Endothelial cell of umbilical vein (primary cell): Measurements from ENCODE around the gene RBMS3. TPM values are rescaled to one million over a fixed set of nuclear protein-coding genes. Genes with fewer than 3 reads are reported as not detected.

Source experiments
- BruUV-seq: library from RNA; stranded (reverse); fragments of 400-500 nt; replicated peaks from 2 replicates; lab custom pipeline; 2021; lab: Mats Ljungman, UMichigan
- CTCF ChIA-PET: fragments of 300-600, 350-600 bp; sonication (Branson Sonifier 250); formaldehyde crosslinking; loops from one replicate; lab custom pipeline; 2021; ENCODE audit warnings: antibody characterized with exemption, inconsistent platforms; lab: Charles Lee
- POLR2A ChIA-PET: fragments of 300-600, 350-600 bp; sonication (Branson Sonifier 250); formaldehyde crosslinking; loops from one replicate; lab custom pipeline; 2021; ENCODE audit warnings: antibody characterized with exemption, inconsistent platforms; lab: Charles Lee
- DNase-seq: peaks from one replicate; pipeline ENCODE4 v3.0.0-alpha.2; 2011; ENCODE audit warnings: low read depth, low spot score
- FAIRE-seq: peaks from 2 replicates; lab custom pipeline; 2011; peaks lifted over from hg19 to GRCh38; lab: Jason Lieb, UNC
- H2AFZ ChIP-seq: 2 replicates; pipeline ENCODE4 v1.6.0; 2012; ENCODE audit warnings: low read depth, low read length, control low read depth, inconsistent platforms
- H3K27ac ChIP-seq: 2 replicates; pipeline ENCODE4 v1.5.1; 2011; ENCODE audit warnings: low read depth, mild to moderate bottlenecking, control low read depth, low read length, moderate library complexity; ENCODE audit not compliant: insufficient read depth
- H3K27me3 ChIP-seq, 2 experiments: 2 replicates each; pipeline versions ENCODE4 v1.6.0 to v1.6.1; 2011; ENCODE audit warnings: low read length in 2 of 2, mixed read lengths in 1 of 2; ENCODE audit not compliant: control insufficient read depth in 2 of 2, insufficient read depth in 2 of 2
- H3K36me3 ChIP-seq, 2 experiments: 2 replicates in 1 of 2; 3 replicates in 1 of 2; pipeline ENCODE4 v1.5.1; 2011; ENCODE audit warnings: low read length in 2 of 2, mild to moderate bottlenecking in 1 of 2, moderate library complexity in 1 of 2; ENCODE audit not compliant: control insufficient read depth in 2 of 2, insufficient read depth in 2 of 2; ENCODE audit errors: extremely low read depth in 1 of 2
- H3K4me1 ChIP-seq: 3 replicates; pipeline ENCODE4 v1.5.1; 2011; ENCODE audit warnings: mild to moderate bottlenecking, low read length; ENCODE audit not compliant: control insufficient read depth, insufficient read depth; ENCODE audit errors: extremely low read depth
- H3K4me2 ChIP-seq: 2 replicates; pipeline ENCODE4 v1.6.1; 2011; ENCODE audit warnings: low read length, control low read depth, mixed read lengths; ENCODE audit not compliant: insufficient read depth
- H3K4me3 ChIP-seq, 3 experiments: fragments of 200-600 bp in 1 of 3; sonication (generic), shearing (Covaris generic) in 1 of 3; replicated peaks in 1 of 3; 2 replicates each; pipeline ENCODE4 v1.5.1; 2011 to 2016; ENCODE audit warnings: control low read depth in 3 of 3, low read length in 3 of 3, mild to moderate bottlenecking in 2 of 3, inconsistent platforms in 1 of 3, low read depth in 1 of 3, moderate library complexity in 1 of 3; ENCODE audit not compliant: insufficient read depth in 1 of 3
- H3K79me2 ChIP-seq: 2 replicates; pipeline ENCODE4 v1.6.0; 2012; ENCODE audit warnings: low read length, inconsistent platforms; ENCODE audit not compliant: control insufficient read depth, insufficient read depth
- H3K9ac ChIP-seq: replicated peaks from 2 replicates; pipeline ENCODE3; 2011; ENCODE audit warnings: low read length, control low read depth; ENCODE audit not compliant: insufficient read depth; ENCODE audit errors: extremely low read depth
- H3K9me1 ChIP-seq: replicated peaks from 3 replicates; pipeline ENCODE4 v1.6.0; 2011; ENCODE audit warnings: mild to moderate bottlenecking, low read length; ENCODE audit not compliant: control insufficient read depth, insufficient read depth; ENCODE audit errors: extremely low read depth
- H3K9me3 ChIP-seq: replicated peaks from 2 replicates; pipeline ENCODE4 v1.5.1; 2012; ENCODE audit warnings: low read length, inconsistent platforms; ENCODE audit not compliant: control insufficient read depth, insufficient read depth
- H4K20me1 ChIP-seq: replicated peaks from 2 replicates; pipeline ENCODE3; 2011; ENCODE audit warnings: mild to moderate bottlenecking, low read length; ENCODE audit not compliant: control insufficient read depth, insufficient read depth; ENCODE audit errors: extremely low read depth
- CTCF ChIP-seq, 2 donors: IDR thresholded peaks; 1 replicate in 1 of 2; 2 replicates in 1 of 2; pipeline ENCODE4 v1.5.1; 2011; ENCODE audit warnings: low read length in 2 of 2, mild to moderate bottlenecking in 2 of 2, moderate library complexity in 2 of 2, control low read depth in 1 of 2, inconsistent platforms in 1 of 2, low read depth in 1 of 2; ENCODE audit not compliant: insufficient read depth in 1 of 2; ENCODE audit errors: extremely low read depth in 1 of 2
- EZH2 ChIP-seq: IDR thresholded peaks from 2 replicates; pipeline ENCODE4 v1.6.1; 2012; ENCODE audit warnings: borderline replicate concordance, low read depth, mild to moderate bottlenecking, moderate library complexity, low read length, inconsistent platforms; ENCODE audit not compliant: severe bottlenecking
- FOS ChIP-seq: IDR thresholded peaks from 2 replicates; pipeline ENCODE4 v1.6.1; 2011; ENCODE audit warnings: mild to moderate bottlenecking, low read length, moderate library complexity, borderline replicate concordance; ENCODE audit not compliant: insufficient read depth
- GATA2 ChIP-seq: IDR thresholded peaks from 2 replicates; pipeline ENCODE4 v1.7.0; 2011; ENCODE audit warnings: low read depth, mild to moderate bottlenecking, moderate library complexity, mixed read lengths, low read length; ENCODE audit not compliant: insufficient read length, insufficient read depth
- JUN ChIP-seq: IDR thresholded peaks from 2 replicates; pipeline ENCODE4 v1.6.1; 2011; ENCODE audit warnings: borderline replicate concordance, low read depth; ENCODE audit not compliant: insufficient read length, insufficient read depth
- MAX ChIP-seq: IDR thresholded peaks from 2 replicates; pipeline ENCODE4 v1.6.1; 2011; ENCODE audit not compliant: insufficient read depth, insufficient read length
- MYC ChIP-seq: IDR thresholded peaks from one replicate; pipeline ENCODE4 v1.6.1; 2011; ENCODE audit warnings: mild to moderate bottlenecking, low read depth, low read length
- POLR2A ChIP-seq: IDR thresholded peaks from 2 replicates; pipeline ENCODE4 v1.6.1; 2012; ENCODE audit warnings: low read depth, mild to moderate bottlenecking, control low read depth, low read length
- POLR2AphosphoS5 ChIP-seq: IDR thresholded peaks from 2 replicates; pipeline ENCODE4 v1.6.1; 2012; ENCODE audit warnings: low read depth, mild to moderate bottlenecking, control low read depth, low read length, moderate library complexity; ENCODE audit not compliant: insufficient read depth
- dilution Hi-C: fragments of 300-500 bp; cut with MboI; formaldehyde crosslinking; loops from one replicate; pipeline ENCODE4 v1.15.0; 2019; ENCODE audit warnings: low sequenced_read_pairs; ENCODE audit not compliant: extremely low pct_ligation_motif_present
- intact Hi-C: fragments of 100-400 bp; cut with micrococcal nuclease; formaldehyde crosslinking; loops from one replicate; pipeline ENCODE4 v1.10.0; 2022
- polyA plus RNA-seq, 4 experiments: library from polyadenylated mRNA; depleted of rRNA in 3 of 4; stranded (reverse) in 3 of 4; unstranded in 1 of 4; fragments of >200 nt; gene quantifications; 2 replicates each; pipeline versions ENCODE4 v1.2.1 to v1.2.3, GENCODE V29; 2011 to 2012; ENCODE audit warnings: missing spikeins in 1 of 4
- total RNA-seq: library from RNA; stranded (reverse); gene quantifications from 2 replicates; pipeline ENCODE4 v1.2.3, GENCODE V29; 2021

RBMS3 gene
- total and polyA plus RNA-seq, 2 donors (not counting 3 experiments of a cell fraction or from before 2014, with no cell fraction given), result 13.6 to 42.3 TPM

- Histone ChIP-seq H3K36me3 (no peaks in the 10 kb centered on the region), H3K9me1 (no peaks in the 10 kb centered on the region), H3K4me3 (no peak overlapping the region), H3K4me2 (no peak overlapping the region), H3K4me1 (peaks cover 8% of the 10 kb centered on the region), H3K9ac (no peak overlapping the region), H3K27me3 (no peaks in the 10 kb centered on the region), H3K9me3 (no peaks in the 10 kb centered on the region), H2AFZ (no peak overlapping the region), H3K79me2 (no peaks in the 10 kb centered on the region), H4K20me1 (no peaks in the 10 kb centered on the region), H3K27ac (no peak overlapping the region)
- DNase-seq, result peak; percentile 17
- ChIA-PET POLR2A (no interaction called here), CTCF (interaction anchor here (1.4 to 9.0 kb wide), 3 partner anchors 25 to 734 kb away, joined by 3 to 170 read pairs (median 4); no protein-coding TSS in a partner anchor)
- intact Hi-C loops, result no loop called here
- no TSS peak for BruUV-seq
- peak; percentile 66 for TF ChIP-seq GATA2
- TF ChIP-seq CTCF (IDR thresholded peaks at IDR 0.05; ENCODE audit: extremely low read depth in 1 of 2, insufficient read depth in 1 of 2, low read depth in 1 of 2, low read length in 2 of 2), result no peak
- peak; percentile 16 for TF ChIP-seq POLR2AphosphoS5
- peak; percentile 66 for FAIRE-seq
- dilution Hi-C loops, result no loop called here
Observed at GRCh38 chr3:30017901-30018300, 737.0 kb downstream of the RBMS3 start.

GRCh38 chr3:30020380-30020779 lies 739.5 kb downstream of the RBMS3 start:
- H4K20me1 ChIP-seq, result no peaks in the 10 kb centered on the region
- dilution Hi-C loops (no loop called here), intact Hi-C loops (no loop called here)
- peaks cover 8% of the 10 kb centered on the region for H3K4me1 ChIP-seq
- H3K4me2 ChIP-seq, result no peak overlapping the region
- H3K9me1 ChIP-seq, result no peaks in the 10 kb centered on the region
- H3K9ac ChIP-seq, result no peak overlapping the region
- H3K27me3 ChIP-seq, result no peaks in the 10 kb centered on the region
- no peak for TF ChIP-seq MAX
- TF ChIP-seq JUN, result no peak
- no peak for TF ChIP-seq POLR2AphosphoS5
- TF ChIP-seq FOS, result no peak
- TF ChIP-seq EZH2, result no peak
- no peak for TF ChIP-seq MYC
- no peak for TF ChIP-seq POLR2A
- no peak for TF ChIP-seq CTCF (IDR thresholded peaks at IDR 0.05; ENCODE audit: extremely low read depth in 1 of 2, insufficient read depth in 1 of 2, low read depth in 1 of 2, low read length in 2 of 2)
- no peak overlapping the region for H3K27ac ChIP-seq
- ChIA-PET POLR2A (interaction anchor here (0.6 kb wide), 1 partner anchor 337 kb away, joined by 3 read pairs; no protein-coding TSS in a partner anchor), CTCF (interaction anchor here (0.9 to 1.7 kb wide), 3 partner anchors 8 to 732 kb away, joined by 4 to 6 read pairs (median 6); no protein-coding TSS in a partner anchor)
- DNase-seq, result no peak
- H3K79me2 ChIP-seq, result no peaks in the 10 kb centered on the region
- H3K36me3 ChIP-seq, result no peaks in the 10 kb centered on the region
- BruUV-seq, result no TSS peak
- H3K9me3 ChIP-seq, result no peaks in the 10 kb centered on the region
- H3K4me3 ChIP-seq, result no peak overlapping the region
- no peak overlapping the region for H2AFZ ChIP-seq
- peak; percentile 33 for FAIRE-seq
